Erythroblast (primary cell): ENCODE results near the gene CRYBG3.

ENCODE experiments used
- GATA1 ChIP-seq: IDR thresholded peaks from 2 replicates; pipeline ENCODE4 v1.6.1; 2011; ENCODE audit warnings: low read depth, mild to moderate bottlenecking, control low read depth, low read length, moderate library complexity
- POLR2A ChIP-seq: IDR thresholded peaks from 2 replicates; pipeline ENCODE4 v1.6.1; 2011; ENCODE audit warnings: mild to moderate bottlenecking, low read length

GRCh38 chr3:97880267-97880666 lies 58.5 kb downstream of the CRYBG3 start:
- TF ChIP-seq POLR2A (no peak), GATA1 (no peak)
